PFSK-1 (cell line): ENCODE measurements around the gene APLP2.

Source experiments
- POLR2AphosphoS5 ChIP-seq: IDR thresholded peaks from 2 replicates; pipeline ENCODE4 v1.6.1; 2012; ENCODE audit warnings: low read depth, mild to moderate bottlenecking, control low read depth, low read length, moderate library complexity
- TAF1 ChIP-seq: IDR thresholded peaks from 2 replicates; pipeline ENCODE4 v1.6.1; 2012; ENCODE audit warnings: low read length, control low read depth, borderline replicate concordance; ENCODE audit not compliant: insufficient read depth
- TF ChIP-seq, protein P1 (sequence below), 2 experiments: IDR thresholded peaks; 2 replicates each; pipeline versions ENCODE4 v1.6.1 to v1.8.0; 2011 to 2012; ENCODE audit warnings: low read depth in 2 of 2, low read length in 2 of 2, control low read depth in 1 of 2, inconsistent platforms in 1 of 2, mild to moderate bottlenecking in 1 of 2, moderate library complexity in 1 of 2; ENCODE audit not compliant: insufficient read depth in 1 of 2

DNA sequence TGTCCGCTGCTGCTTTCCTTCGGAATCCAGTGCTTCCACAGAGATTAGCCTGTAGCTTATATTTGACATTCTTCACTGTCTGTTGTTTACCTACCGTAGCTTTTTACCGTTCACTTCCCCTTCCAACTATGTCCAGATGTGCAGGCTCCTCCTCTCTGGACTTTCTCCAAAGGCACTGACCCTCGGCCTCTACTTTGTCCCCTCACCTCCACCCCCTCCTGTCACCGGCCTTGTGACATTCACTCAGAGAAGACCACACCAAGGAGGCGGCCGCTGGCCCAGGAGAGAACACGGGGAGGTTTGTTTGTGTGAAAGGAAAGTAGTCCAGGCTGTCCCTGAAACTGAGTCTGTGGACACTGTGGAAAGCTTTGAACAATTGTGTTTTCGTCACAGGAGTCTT lies 74.4 kb downstream of the APLP2 start:
- TF ChIP-seq TAF1 (no peak), POLR2AphosphoS5 (no peak)
- TF ChIP-seq, protein P1, sequence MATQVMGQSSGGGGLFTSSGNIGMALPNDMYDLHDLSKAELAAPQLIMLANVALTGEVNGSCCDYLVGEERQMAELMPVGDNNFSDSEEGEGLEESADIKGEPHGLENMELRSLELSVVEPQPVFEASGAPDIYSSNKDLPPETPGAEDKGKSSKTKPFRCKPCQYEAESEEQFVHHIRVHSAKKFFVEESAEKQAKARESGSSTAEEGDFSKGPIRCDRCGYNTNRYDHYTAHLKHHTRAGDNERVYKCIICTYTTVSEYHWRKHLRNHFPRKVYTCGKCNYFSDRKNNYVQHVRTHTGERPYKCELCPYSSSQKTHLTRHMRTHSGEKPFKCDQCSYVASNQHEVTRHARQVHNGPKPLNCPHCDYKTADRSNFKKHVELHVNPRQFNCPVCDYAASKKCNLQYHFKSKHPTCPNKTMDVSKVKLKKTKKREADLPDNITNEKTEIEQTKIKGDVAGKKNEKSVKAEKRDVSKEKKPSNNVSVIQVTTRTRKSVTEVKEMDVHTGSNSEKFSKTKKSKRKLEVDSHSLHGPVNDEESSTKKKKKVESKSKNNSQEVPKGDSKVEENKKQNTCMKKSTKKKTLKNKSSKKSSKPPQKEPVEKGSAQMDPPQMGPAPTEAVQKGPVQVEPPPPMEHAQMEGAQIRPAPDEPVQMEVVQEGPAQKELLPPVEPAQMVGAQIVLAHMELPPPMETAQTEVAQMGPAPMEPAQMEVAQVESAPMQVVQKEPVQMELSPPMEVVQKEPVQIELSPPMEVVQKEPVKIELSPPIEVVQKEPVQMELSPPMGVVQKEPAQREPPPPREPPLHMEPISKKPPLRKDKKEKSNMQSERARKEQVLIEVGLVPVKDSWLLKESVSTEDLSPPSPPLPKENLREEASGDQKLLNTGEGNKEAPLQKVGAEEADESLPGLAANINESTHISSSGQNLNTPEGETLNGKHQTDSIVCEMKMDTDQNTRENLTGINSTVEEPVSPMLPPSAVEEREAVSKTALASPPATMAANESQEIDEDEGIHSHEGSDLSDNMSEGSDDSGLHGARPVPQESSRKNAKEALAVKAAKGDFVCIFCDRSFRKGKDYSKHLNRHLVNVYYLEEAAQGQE (IDR thresholded peaks at IDR 0.05; ENCODE audit: insufficient read depth in 1 of 2, low read depth in 2 of 2, low read length in 2 of 2), result no peak
